CD4-positive, alpha-beta T cell (primary cell): ENCODE measurements around the gene PRKCG. TPM values are rescaled to one million over a fixed set of nuclear protein-coding genes. Genes with fewer than 3 reads are reported as not detected.

ENCODE experiments used
- ATAC-seq: fragments of 200-7000 bp; cut with Tn5 transposase; one replicate; pipeline ENCODE4 v1.10.0; 2022; ENCODE audit warnings: mild to moderate bottlenecking; ENCODE audit not compliant: poor library complexity
- CTCF ChIA-PET: fragments of 350-600 bp; sonication (Branson Sonifier 250); formaldehyde crosslinking; loops from one replicate; lab custom pipeline; 2021; ENCODE audit warnings: antibody characterized with exemption, inconsistent platforms; lab: Charles Lee
- POLR2A ChIA-PET: fragments of 350-600 bp; sonication (Branson Sonifier 250); formaldehyde crosslinking; loops from one replicate; lab custom pipeline; 2021; ENCODE audit warnings: antibody characterized with exemption, inconsistent platforms; lab: Charles Lee
- DNase-seq, 14 experiments: peaks; one replicate each; pipeline ENCODE4 v3.0.0-alpha.2; 2013 to 2020; ENCODE audit warnings: mixed read lengths in 2 of 14
- H3K27ac ChIP-seq, 2 donors: one replicate each; pipeline versions ENCODE4 v1.5.1 to v1.7.0; 2013; ENCODE audit warnings: low read length in 2 of 2, low read depth in 1 of 2, mild to moderate bottlenecking in 1 of 2
- H3K27me3 ChIP-seq, 2 experiments: 1 replicate in 1 of 2; 2 replicates in 1 of 2; pipeline versions ENCODE4 v1.6.1 to v1.7.0; 2013; ENCODE audit warnings: low read length in 2 of 2, control low read depth in 1 of 2, mild to moderate bottlenecking in 1 of 2, moderate library complexity in 1 of 2; ENCODE audit not compliant: insufficient read depth in 2 of 2, control insufficient read depth in 1 of 2
- H3K36me3 ChIP-seq: one replicate; pipeline ENCODE4 v1.6.1; 2013; ENCODE audit warnings: low read length, control low read depth; ENCODE audit not compliant: insufficient read depth
- H3K4me1 ChIP-seq: one replicate; pipeline ENCODE4 v1.6.1; 2013; ENCODE audit warnings: low read length, control low read depth; ENCODE audit not compliant: insufficient read depth
- H3K4me3 ChIP-seq: one replicate; pipeline ENCODE4 v1.5.1; 2013; ENCODE audit warnings: mild to moderate bottlenecking, low read length, moderate library complexity
- H3K9me3 ChIP-seq, 2 experiments: 1 replicate in 1 of 2; 2 replicates in 1 of 2; pipeline versions ENCODE4 v1.6.1 to v1.7.0; 2013; ENCODE audit warnings: low read length in 2 of 2, mild to moderate bottlenecking in 2 of 2, control low read depth in 1 of 2, moderate library complexity in 1 of 2; ENCODE audit not compliant: control insufficient read depth in 1 of 2, insufficient read depth in 1 of 2
- H3K27ac Mint-ChIP-seq: one replicate; pipeline ENCODE4 v1.8.0; 2020; ENCODE audit warnings: mixed read lengths
- H3K27me3 Mint-ChIP-seq: one replicate; pipeline ENCODE4 v1.8.0; 2021; ENCODE audit warnings: mixed read lengths
- H3K36me3 Mint-ChIP-seq: one replicate; pipeline ENCODE4 v1.8.0; 2021; ENCODE audit warnings: low read depth, mixed read lengths
- H3K4me1 Mint-ChIP-seq: one replicate; pipeline ENCODE4 v1.8.0; 2021; ENCODE audit warnings: low read depth, mixed read lengths
- H3K4me3 Mint-ChIP-seq: one replicate; pipeline ENCODE4 v1.8.0; 2020; ENCODE audit warnings: mild to moderate bottlenecking, mixed read lengths
- H3K9me3 Mint-ChIP-seq: one replicate; pipeline ENCODE4 v1.8.0; 2020; ENCODE audit warnings: mixed read lengths
- intact Hi-C, 2 experiments: fragments of 100-400 bp; cut with DNase I in 1 of 2; cut with micrococcal nuclease in 1 of 2; formaldehyde crosslinking; loops; one replicate each; pipeline versions ENCODE4 v1.15.1 to v1.9.0; 2023 to 2025; cut with DNase I, micrococcal nuclease
- total RNA-seq, 174 experiments: library from RNA in 2 of 174; stranded (reverse) in 2 of 174; gene quantifications; one replicate each; pipeline ENCODE4 v1.2.3 and lab custom pipeline; 2021 to 2026
- TF ChIP-seq, protein P1 (sequence below): fragments of 200-600 bp; IDR thresholded peaks from one replicate; pipeline ENCODE4 v1.8.0; 2022; ENCODE audit warnings: antibody characterized with exemption, mild to moderate bottlenecking

Gene PRKCG
- total RNA-seq, 2 experiments from 2014 or later, result 1.5 to 1.6 TPM

DNA sequence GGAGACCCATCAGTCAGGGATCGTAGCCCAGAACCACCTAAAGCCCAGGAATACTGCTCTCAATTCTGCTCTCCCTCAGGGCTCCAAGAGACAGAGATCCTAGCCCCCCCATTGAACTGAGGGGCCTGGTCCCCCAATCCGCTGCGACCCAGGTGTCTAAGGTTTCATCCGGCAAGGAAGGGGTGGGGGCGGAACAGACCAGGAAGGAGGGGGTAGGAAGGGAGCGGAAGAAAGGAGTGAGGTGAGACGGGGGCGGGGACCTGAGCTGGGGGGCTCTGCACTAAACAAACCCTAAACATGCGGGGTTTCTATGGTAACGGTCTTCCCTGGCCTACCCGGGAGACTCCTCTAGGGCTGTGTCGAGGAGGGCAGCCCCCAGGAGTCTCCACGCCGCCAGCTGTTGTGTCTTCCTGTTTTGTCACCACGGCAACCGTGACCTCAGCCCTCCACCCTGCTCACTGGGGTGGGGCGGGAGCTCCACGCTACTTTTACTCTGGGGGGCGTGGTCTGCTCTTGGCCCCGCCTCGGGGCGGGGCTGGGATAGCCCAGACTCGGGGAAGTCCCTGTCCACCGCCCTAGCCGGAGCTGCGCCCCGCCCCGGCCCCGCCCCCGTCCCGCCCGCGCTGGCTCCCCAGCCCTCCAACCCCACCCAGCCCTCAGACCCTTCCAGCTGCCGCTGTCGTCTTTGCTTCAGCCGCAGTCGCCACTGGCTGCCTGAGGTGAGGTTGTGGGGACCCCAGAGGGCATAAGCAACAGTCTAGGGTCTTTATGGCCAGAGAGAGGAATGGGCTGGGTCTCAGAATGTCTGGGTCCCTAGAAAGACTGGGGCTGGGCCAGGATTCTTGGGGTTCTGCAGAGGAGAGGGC lies 14.5 kb upstream of the PRKCG start, which contains the start of gene MYADM:
Gene MYADM (plus strand): TSS at position 659 of the 866 bp plus-strand sequence. CDS start 5,647 bp downstream, outside the sequence.
- intact Hi-C loops, result loop anchor here (1.0 to 10.0 kb wide), 9 partner anchors 15 to 597 kb away; partner anchors contain the start of genes LENG9 (in 2 of the 2), NDUFA3 (in 2 of the 2), OSCAR (in 1 of the 2) and PRKCG (in 1 of the 2)
- Histone ChIP-seq H3K4me1 (peaks cover 59% of the 10 kb centered on the region), H3K9me3 (no peaks in the 10 kb centered on the region), H3K4me3 (peak within 1 kb of the TSS; percentile 100), H3K27ac (peak within 1 kb of the TSS; percentile 97 to 100), H3K27me3 (no peaks in the 10 kb centered on the region), H3K36me3 (peaks cover 6% of the 10 kb centered on the region)
- Mint-ChIP-seq H3K4me1 (peaks cover 46% of the 10 kb centered on the region), H3K4me3 (peak within 1 kb of the TSS; percentile 99), H3K27me3 (no peaks in the 10 kb centered on the region), H3K27ac (peak within 1 kb of the TSS; percentile 99), H3K9me3 (no peaks in the 10 kb centered on the region), H3K36me3 (peaks cover 35% of the 10 kb centered on the region)
- DNase-seq (peak; percentile 99 to 100 (median 100)), ATAC-seq (peak; percentile 75)
- TF ChIP-seq, protein P1, sequence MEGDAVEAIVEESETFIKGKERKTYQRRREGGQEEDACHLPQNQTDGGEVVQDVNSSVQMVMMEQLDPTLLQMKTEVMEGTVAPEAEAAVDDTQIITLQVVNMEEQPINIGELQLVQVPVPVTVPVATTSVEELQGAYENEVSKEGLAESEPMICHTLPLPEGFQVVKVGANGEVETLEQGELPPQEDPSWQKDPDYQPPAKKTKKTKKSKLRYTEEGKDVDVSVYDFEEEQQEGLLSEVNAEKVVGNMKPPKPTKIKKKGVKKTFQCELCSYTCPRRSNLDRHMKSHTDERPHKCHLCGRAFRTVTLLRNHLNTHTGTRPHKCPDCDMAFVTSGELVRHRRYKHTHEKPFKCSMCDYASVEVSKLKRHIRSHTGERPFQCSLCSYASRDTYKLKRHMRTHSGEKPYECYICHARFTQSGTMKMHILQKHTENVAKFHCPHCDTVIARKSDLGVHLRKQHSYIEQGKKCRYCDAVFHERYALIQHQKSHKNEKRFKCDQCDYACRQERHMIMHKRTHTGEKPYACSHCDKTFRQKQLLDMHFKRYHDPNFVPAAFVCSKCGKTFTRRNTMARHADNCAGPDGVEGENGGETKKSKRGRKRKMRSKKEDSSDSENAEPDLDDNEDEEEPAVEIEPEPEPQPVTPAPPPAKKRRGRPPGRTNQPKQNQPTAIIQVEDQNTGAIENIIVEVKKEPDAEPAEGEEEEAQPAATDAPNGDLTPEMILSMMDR, result no peak
- ChIA-PET POLR2A (interaction anchor here (0.6 to 3.8 kb wide), 16 partner anchors 10 to 1678 kb away, joined by 3 to 71 read pairs (median 4); partner anchors contain the start of genes CNOT3, LENG8, MBOAT7 and PPP2R1A), CTCF (interaction anchor here (0.7 to 3.0 kb wide), 5 partner anchors 15 to 157 kb away, joined by 3 to 17 read pairs (median 3); partner anchors contain the start of gene PRKCG)

- H3K27ac Mint-ChIP-seq, result peak overlapping the region; percentile 99
- intact Hi-C loops, result loop anchor here (5.0 to 10.0 kb wide), 6 partner anchors 109 to 597 kb away; partner anchors contain the start of genes LENG9 (in 2 of the 2), NDUFA3 (in 1 of the 2), OSCAR (in 1 of the 2) and PRPF31 (in 1 of the 2)
- Histone ChIP-seq H3K27me3 (no peaks in the 10 kb centered on the region), H3K27ac (peak overlapping the region; percentile 97 to 100), H3K4me1 (peaks cover 67% of the 10 kb centered on the region), H3K36me3 (peaks cover 13% of the 10 kb centered on the region), H3K9me3 (no peaks in the 10 kb centered on the region), H3K4me3 (peak overlapping the region; percentile 100)
- ATAC-seq (peak; percentile 0), DNase-seq (peak in 9 of 14 experiments; percentile 28 to 76 (median 45))
- no peaks in the 10 kb centered on the region for H3K9me3 Mint-ChIP-seq
- TF ChIP-seq, protein P1, result no peak
- CTCF ChIA-PET, result interaction anchor here (0.7 to 3.0 kb wide), 3 partner anchors 14 to 75 kb away, joined by 3 to 17 read pairs (median 6); partner anchors contain the start of gene PRKCG
- H3K27me3 Mint-ChIP-seq, result no peaks in the 10 kb centered on the region
- H3K4me3 Mint-ChIP-seq, result peak overlapping the region; percentile 99
- peaks cover 44% of the 10 kb centered on the region for H3K36me3 Mint-ChIP-seq
- H3K4me1 Mint-ChIP-seq, result peaks cover 54% of the 10 kb centered on the region
- POLR2A ChIA-PET, result interaction anchor here (0.8 to 3.8 kb wide), 11 partner anchors 9 to 1679 kb away, joined by 3 to 71 read pairs (median 7); partner anchors contain the start of genes CNOT3, LENG8, MBOAT7 and PPP2R1A
Observed at GRCh38 chr19:53868091-53868891, 13.7 kb upstream of the PRKCG start.
